ENCODE data around the gene PNMA8C.

Gene PNMA8C

DNA sequence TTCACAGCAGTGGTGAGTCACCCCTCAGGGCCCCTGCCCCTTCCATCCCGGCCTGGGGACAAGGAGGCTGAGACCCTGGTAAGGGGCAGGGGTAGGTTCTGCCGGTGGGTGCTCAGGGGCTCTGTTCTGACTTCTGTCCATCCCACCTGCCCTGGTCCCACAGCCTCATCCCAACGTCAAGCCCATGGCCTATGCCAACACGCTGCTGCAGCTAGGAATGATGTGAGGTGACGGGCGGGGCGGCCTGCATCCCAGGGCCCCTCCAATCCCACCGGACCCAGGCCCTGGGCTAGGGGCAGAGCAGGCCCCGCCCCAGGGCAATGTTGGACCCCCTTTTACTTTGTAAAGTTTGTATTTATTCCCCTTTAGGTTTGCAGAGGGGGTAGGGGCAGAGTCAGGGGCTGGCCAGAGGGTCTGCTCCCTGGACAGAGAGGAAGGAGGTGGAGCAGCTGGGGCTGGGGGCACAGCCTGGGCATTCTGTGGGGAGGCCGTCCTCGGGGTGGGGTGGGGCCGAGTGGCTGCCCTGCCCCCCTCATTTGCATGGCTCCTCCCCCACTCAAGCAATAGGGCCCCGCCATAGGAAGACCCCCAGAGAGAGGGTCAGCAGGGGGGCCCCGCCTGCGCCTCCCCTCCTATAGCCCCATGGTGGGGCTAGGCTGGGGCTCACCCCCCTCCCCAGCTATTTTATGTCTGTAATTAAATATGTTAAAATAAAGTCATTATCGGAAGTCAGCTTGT, 38.4 kb downstream of the PNMA8C start:
- DNase-seq (ENCODE audit: low read depth): no peak
- H3K4me3 ChIP-seq (ENCODE audit: control insufficient read depth, low read depth, low read length): no peak overlapping the region
- TF ChIP-seq, protein P1, sequence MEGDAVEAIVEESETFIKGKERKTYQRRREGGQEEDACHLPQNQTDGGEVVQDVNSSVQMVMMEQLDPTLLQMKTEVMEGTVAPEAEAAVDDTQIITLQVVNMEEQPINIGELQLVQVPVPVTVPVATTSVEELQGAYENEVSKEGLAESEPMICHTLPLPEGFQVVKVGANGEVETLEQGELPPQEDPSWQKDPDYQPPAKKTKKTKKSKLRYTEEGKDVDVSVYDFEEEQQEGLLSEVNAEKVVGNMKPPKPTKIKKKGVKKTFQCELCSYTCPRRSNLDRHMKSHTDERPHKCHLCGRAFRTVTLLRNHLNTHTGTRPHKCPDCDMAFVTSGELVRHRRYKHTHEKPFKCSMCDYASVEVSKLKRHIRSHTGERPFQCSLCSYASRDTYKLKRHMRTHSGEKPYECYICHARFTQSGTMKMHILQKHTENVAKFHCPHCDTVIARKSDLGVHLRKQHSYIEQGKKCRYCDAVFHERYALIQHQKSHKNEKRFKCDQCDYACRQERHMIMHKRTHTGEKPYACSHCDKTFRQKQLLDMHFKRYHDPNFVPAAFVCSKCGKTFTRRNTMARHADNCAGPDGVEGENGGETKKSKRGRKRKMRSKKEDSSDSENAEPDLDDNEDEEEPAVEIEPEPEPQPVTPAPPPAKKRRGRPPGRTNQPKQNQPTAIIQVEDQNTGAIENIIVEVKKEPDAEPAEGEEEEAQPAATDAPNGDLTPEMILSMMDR (conservative IDR thresholded peaks at IDR 0.05; ENCODE audit: control insufficient read depth, insufficient read depth, low read depth, low read length): no peak

DNA sequence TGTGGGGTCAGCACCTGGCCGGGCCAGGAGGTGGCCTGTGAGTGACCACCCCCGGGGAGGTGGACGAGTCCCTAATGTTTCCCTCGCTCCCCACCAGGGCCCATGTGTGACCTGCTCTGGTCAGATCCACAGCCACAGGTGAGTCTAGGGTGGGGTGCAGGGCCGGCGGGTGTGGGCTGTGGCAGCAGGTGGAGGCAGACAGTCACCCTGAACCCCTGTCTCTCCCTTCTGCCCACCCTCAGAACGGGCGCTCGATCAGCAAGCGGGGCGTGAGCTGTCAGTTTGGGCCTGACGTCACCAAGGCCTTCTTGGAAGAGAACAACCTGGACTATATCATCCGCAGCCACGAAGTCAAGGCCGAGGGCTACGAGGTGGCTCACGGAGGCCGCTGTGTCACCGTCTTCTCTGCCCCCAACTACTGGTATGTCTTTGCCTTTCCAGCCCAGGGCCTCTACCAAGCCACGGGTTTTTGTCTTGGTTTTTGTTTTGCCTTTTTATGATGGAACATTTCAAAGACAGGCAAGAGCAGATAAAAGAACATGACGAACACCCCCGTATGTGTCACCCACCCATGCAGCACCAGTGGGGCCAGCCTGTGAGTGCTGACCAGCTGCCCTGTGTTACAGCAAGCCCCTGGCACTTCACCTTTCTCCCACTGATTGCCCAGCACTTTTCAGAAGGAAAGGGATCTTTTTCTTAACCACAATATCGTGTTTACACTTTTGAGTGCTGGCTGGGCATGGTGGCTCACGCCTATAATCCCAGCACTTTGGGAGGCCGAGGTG, 40.2 kb downstream of the PNMA8C start:
- no peak overlapping the region for H3K4me3 ChIP-seq (ENCODE audit: control insufficient read depth, low read depth, low read length)
- DNase-seq (ENCODE audit: low read depth): no peak
- TF ChIP-seq, protein P1 (conservative IDR thresholded peaks at IDR 0.05; ENCODE audit: control insufficient read depth, insufficient read depth, low read depth, low read length): no peak

DNA sequence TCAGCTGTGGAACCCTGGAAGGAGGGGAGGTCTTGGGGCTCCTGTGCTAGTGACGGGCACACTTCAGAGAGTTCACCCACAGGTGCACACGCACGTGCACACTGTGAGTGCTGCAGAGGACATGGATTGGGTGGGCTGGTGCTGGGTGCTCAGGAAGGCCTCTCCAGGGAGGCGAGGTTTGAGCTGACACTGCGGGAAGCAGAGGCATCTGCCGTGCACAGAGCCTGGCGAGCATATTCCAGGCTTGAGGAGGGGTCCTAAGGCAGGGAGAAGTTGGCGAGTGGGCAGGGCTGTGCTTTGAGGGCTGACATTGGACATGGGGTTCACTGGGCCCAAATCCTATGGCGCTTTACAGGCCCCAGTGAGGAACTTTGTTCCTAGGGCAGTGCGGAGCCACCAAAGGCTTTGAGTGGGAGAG, 41.0 kb downstream of the PNMA8C start:
- TF ChIP-seq, protein P1 (conservative IDR thresholded peaks at IDR 0.05; ENCODE audit: control insufficient read depth, insufficient read depth, low read depth, low read length): no peak
- DNase-seq (ENCODE audit: low read depth): no peak
- H3K4me3 ChIP-seq (ENCODE audit: control insufficient read depth, low read depth, low read length): no peak overlapping the region

DNA sequence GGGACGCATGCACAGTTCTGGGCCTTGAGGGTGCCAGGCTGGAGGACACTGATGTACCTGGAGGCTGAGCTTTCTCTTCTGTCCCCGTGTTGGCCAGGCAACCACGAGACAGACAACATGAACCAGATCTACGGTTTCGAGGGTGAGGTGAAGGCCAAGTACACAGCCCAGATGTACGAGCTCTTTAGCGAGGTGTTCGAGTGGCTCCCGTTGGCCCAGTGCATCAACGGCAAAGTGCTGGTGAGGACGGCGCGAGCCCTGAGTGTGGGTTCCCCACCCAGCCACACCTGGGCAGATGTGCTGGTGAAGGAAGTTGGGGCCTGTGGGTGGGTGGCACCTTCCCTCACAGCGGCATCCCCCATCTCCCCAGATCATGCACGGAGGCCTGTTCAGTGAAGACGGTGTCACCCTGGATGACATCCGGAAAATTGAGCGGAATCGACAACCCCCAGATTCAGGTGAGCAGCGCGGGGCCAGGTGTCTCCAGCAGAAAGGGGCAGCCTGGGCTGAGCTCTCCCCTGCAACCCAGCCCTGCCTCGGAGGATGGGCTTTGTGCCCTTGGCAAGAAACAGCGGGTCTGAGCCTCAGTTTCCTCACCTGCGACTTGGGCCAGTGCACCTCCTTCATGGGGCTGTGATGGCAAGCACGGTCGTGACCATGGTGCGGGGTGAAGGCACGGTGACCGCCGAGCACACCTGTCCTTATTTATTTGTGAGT, 41.6 kb downstream of the PNMA8C start:
- DNase-seq (ENCODE audit: low read depth): no peak
- TF ChIP-seq, protein P1 (conservative IDR thresholded peaks at IDR 0.05; ENCODE audit: control insufficient read depth, insufficient read depth, low read depth, low read length): no peak
- no peak overlapping the region for H3K4me3 ChIP-seq (ENCODE audit: control insufficient read depth, low read depth, low read length)

DNA sequence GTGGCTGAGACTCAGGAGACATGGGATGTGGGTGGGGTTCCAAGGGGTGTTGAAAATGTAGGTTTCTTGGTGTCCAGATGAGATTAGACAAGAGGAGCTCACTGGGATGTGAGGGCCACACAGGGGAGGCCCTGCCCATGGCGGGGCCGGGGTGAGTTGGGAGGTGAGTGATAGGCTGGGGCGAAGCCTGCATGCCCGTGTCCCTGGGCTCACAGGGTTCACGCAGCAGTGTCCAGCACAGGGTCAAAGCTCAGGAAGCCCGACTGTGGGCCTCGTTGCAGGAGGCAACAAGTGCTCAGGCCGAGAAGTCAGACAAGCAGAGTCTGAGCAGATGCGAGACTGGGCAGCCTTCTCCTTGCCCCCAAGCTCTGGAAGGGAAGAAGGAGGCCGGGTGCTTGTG, 42.6 kb downstream of the PNMA8C start:
- no peak for DNase-seq (ENCODE audit: low read depth)
- no peak overlapping the region for H3K4me3 ChIP-seq (ENCODE audit: control insufficient read depth, low read depth, low read length)
- TF ChIP-seq, protein P1 (conservative IDR thresholded peaks at IDR 0.05; ENCODE audit: control insufficient read depth, insufficient read depth, low read depth, low read length): no peak

DNA sequence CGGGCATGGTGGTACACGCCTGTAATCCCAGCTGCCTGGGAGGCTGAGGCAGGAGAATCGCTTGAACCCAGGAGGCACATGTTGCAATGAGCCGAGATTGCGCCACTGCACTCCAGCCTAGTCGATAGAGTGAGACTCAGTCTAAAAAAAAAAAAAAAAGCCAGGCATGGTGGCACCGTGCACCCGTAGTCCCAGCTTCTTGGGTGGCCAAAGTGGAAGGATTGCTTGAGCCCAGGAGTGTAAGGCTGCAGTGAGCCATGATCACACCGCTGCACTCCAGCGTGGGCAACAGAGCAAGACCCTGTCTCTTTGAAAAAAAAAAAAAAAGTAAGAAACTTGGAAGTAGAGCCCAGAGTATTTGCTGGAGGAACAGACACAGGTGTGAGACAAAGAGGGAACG, 43.1 kb downstream of the PNMA8C start:
- DNase-seq (ENCODE audit: low read depth): no peak
- TF ChIP-seq, protein P1 (conservative IDR thresholded peaks at IDR 0.05; ENCODE audit: control insufficient read depth, insufficient read depth, low read depth, low read length): no peak
- no peak overlapping the region for H3K4me3 ChIP-seq (ENCODE audit: control insufficient read depth, low read depth, low read length)
